Endothelial cell (in vitro differentiated cells): Measurements from ENCODE around the gene HOXB8. TPM values are rescaled to one million over a fixed set of nuclear protein-coding genes. Genes with fewer than 3 reads are reported as not detected.

ENCODE experiments used
- DNase-seq: peaks from one replicate; pipeline ENCODE4 v3.0.0; 2021; ENCODE audit warnings: low spot score
- H3K27ac Mint-ChIP-seq: one replicate; pipeline ENCODE4 v1.8.0; 2021; ENCODE audit warnings: mixed read lengths, inconsistent platforms; ENCODE audit not compliant: unreplicated experiment
- H3K27me3 Mint-ChIP-seq: one replicate; pipeline ENCODE4 v1.8.0; 2021; ENCODE audit warnings: mild to moderate bottlenecking, moderate library complexity, mixed read lengths, inconsistent platforms; ENCODE audit not compliant: unreplicated experiment
- H3K36me3 Mint-ChIP-seq: one replicate; pipeline ENCODE4 v1.8.0; 2021; ENCODE audit warnings: mild to moderate bottlenecking, low read depth, mixed read lengths, inconsistent platforms; ENCODE audit not compliant: unreplicated experiment
- H3K4me1 Mint-ChIP-seq: one replicate; pipeline ENCODE4 v1.8.0; 2021; ENCODE audit warnings: mild to moderate bottlenecking, mixed read lengths, inconsistent platforms; ENCODE audit not compliant: unreplicated experiment
- H3K4me3 Mint-ChIP-seq: one replicate; pipeline ENCODE4 v1.8.0; 2021; ENCODE audit warnings: mild to moderate bottlenecking, mixed read lengths, inconsistent platforms; ENCODE audit not compliant: unreplicated experiment
- H3K9me3 Mint-ChIP-seq: one replicate; pipeline ENCODE4 v1.8.0; 2021; ENCODE audit warnings: mixed read lengths, inconsistent platforms; ENCODE audit not compliant: unreplicated experiment
- CTCF ChIP-seq: fragments of 200-600 bp; sonication (generic); IDR thresholded peaks from one replicate; pipeline ENCODE4 v1.5.0; 2021; ENCODE audit warnings: antibody characterized with exemption; ENCODE audit not compliant: unreplicated experiment
- total RNA-seq: library from RNA; stranded (reverse); fragmentation: NEBNext Ultra II Directional; extraction: Animal tissue kit (Norgen Biotek cat#: 25700); gene quantifications from one replicate; pipeline ENCODE4 v1.2.1, GENCODE V29; 2021; ENCODE audit not compliant: unreplicated experiment

HOXB8 gene
- total RNA-seq, 1 donor from 2014 or later = 0.15 TPM

DNA sequence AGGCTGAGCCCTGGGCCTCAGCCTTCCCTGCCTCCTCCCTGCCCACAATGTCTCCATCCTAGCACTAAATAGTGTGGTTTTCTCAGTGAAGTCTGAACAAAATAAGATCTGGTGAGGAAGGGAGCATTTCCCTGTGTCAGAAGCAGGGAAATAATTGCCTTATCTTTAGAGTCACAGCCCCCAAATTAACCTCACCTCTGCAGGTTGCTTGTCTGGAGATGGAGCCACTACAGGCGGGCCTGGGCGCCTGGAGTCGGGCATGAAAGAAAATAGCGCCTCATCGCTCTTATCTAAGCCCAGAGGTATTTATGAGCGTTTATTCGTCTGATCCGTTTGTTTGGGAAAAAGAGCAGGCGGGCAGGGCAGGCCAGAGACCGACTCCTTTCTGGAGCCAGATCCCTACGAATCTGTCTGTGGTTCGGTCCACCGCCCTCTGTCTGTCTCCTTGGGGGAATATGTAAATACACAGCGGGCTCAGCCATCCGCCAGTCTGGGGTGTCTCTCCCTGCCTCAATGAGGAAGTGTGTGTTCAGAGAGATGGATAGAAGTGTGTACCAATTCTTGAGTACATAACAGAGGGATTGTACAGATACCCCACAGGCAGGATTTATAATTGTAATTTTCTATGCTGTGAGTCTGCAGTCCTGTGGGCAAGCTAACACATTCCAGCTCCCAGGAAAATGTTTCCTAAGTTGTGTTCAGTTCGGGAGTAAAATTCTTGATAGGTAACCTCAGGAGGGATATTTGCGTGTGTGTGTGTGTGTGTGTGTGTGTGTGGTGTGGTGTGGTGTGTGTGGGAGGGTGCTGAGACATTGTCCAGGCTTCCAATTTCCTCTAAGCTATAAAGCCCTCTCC, 14.6 kb downstream of the HOXB8 start:
- no peaks in the 10 kb centered on the region for H3K36me3 Mint-ChIP-seq
- H3K27ac Mint-ChIP-seq = no peak overlapping the region
- H3K27me3 Mint-ChIP-seq = peaks cover 70% of the 10 kb centered on the region
- peak overlapping the region; percentile 37 for H3K4me3 Mint-ChIP-seq
- peaks cover 49% of the 10 kb centered on the region for H3K4me1 Mint-ChIP-seq
- no peak for TF ChIP-seq CTCF
- no peaks in the 10 kb centered on the region for H3K9me3 Mint-ChIP-seq
- no peak for DNase-seq

GRCh38 chr17:48599354-48599753, 15.7 kb downstream of the HOXB8 start:
- Mint-ChIP-seq H3K27ac (no peak overlapping the region), H3K4me1 (peaks cover 52% of the 10 kb centered on the region), H3K36me3 (no peaks in the 10 kb centered on the region), H3K9me3 (no peaks in the 10 kb centered on the region), H3K4me3 (no peak overlapping the region), H3K27me3 (peaks cover 65% of the 10 kb centered on the region)
- TF ChIP-seq CTCF = no peak
- no peak for DNase-seq

GRCh38 chr17:48598736-48599135, 16.4 kb downstream of the HOXB8 start:
- Mint-ChIP-seq H3K4me3 (peak overlapping the region; percentile 89), H3K36me3 (no peaks in the 10 kb centered on the region), H3K9me3 (no peaks in the 10 kb centered on the region), H3K4me1 (peaks cover 51% of the 10 kb centered on the region), H3K27me3 (peaks cover 61% of the 10 kb centered on the region), H3K27ac (no peak overlapping the region)
- TF ChIP-seq CTCF = no peak
- DNase-seq = no peak

DNA sequence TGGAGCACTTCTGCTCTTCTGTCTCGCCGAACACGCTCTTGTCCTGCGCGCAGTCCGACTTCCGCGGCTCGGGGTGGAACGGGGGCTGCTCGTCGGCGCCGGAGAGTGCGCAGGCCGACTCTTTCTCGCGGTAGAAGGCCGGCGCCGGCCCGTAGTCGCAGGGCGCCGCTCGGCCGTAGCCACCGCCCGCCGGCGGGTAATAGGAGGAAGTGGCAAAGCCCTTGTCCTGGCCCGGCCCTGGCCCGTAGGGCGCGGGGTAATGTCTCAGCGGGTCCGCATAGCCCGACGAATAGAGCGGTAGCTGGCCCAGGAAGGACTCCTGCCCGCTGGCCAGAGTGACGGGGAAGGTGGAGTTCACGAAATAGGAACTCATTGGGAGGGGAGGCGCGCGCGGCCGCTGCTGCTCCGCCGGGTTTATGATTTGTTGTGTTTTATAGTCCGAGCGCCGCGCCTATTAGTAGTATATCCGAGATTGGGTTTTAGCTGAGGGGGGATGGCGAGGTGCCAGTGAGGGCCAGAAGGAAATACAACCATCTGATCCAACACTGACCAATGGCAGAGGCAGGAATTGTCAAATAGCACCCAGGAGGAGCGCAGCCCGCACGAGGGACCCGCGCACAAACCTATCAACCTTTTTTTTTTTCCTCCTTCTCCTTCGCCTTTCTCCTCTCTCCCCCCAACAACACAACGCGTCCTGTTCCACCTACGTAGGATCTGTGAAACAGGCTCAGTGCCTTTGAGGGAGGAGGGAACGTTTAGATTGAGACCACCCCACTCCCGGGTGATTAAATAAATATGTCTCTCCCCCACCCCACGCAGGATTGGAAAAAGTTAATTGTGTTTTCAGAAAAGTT, 17.1 kb downstream of the HOXB8 start:
- no peaks in the 10 kb centered on the region for H3K36me3 Mint-ChIP-seq
- no peaks in the 10 kb centered on the region for H3K9me3 Mint-ChIP-seq
- DNase-seq = no peak
- no peak overlapping the region for H3K27ac Mint-ChIP-seq
- peaks cover 46% of the 10 kb centered on the region for H3K4me1 Mint-ChIP-seq
- no peak for TF ChIP-seq CTCF
- H3K27me3 Mint-ChIP-seq = peaks cover 56% of the 10 kb centered on the region
- H3K4me3 Mint-ChIP-seq = peak overlapping the region; percentile 89

DNA sequence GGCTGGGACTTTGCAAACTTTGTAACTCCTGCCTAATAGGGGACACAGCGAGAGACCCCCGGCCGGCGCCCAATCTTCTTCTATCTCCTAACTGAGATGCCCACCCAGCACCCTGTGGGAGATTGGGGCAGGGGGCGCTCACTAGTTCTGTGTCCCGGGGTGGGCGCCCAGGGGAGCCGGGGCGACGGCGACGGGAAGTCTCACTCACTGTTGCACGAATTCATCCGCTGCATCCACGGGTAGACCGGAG, 17.6 kb downstream of the HOXB8 start:
- H3K36me3 Mint-ChIP-seq = no peaks in the 10 kb centered on the region
- peaks cover 57% of the 10 kb centered on the region for H3K27me3 Mint-ChIP-seq
- no peaks in the 10 kb centered on the region for H3K9me3 Mint-ChIP-seq
- peaks cover 51% of the 10 kb centered on the region for H3K4me1 Mint-ChIP-seq
- no peak for TF ChIP-seq CTCF
- DNase-seq = no peak
- peak overlapping the region; percentile 89 for H3K4me3 Mint-ChIP-seq
- no peak overlapping the region for H3K27ac Mint-ChIP-seq
